Measurements from ENCODE around the gene NELFCD.
"Not testable (repeated sequence)": the region's sequence is repeated elsewhere in the genome, so short reads cannot be mapped to it uniquely, and the experiment has no call there.

The NELFCD gene

DNA sequence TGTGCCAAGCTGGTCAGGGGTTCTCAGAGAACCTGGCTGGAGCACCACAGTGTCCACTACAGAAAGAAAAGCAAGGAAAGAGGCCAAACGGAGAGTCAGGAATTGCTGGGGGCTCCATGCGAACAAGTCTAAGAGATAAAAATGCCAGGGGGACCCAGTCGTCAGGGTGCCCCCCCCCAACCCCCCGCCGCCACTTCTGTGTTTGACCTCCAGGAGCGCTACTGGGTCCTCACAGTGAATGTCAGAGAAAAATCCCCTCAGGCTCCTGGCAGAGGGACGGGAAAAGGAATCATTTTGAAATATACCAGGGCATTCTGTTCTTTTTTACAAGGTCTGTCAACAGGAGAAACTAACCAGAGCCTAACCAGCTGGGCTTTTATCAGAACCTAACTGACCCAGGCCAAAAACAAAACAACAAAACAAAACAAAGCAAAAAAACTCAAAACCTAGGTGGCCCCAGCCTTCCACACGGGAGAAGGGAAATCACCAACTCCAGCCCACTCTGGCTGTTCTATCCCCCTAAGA, 17.9 kb upstream of the NELFCD start:
- peak overlapping the region; percentile 36 for H3K27ac ChIP-seq
- TF ChIP-seq CTCF (IDR thresholded peaks at IDR 0.05): peak; percentile 55
- TF ChIP-seq ZFX (IDR thresholded peaks at IDR 0.05; ENCODE audit: borderline replicate concordance): no peak

GRCh38 chr20:58963922-58964321, 17.1 kb upstream of the NELFCD start:
- H3K27ac ChIP-seq: not testable (repeated sequence)

- TF ChIP-seq ZFX (IDR thresholded peaks at IDR 0.05; ENCODE audit: borderline replicate concordance) (no peak), CTCF (IDR thresholded peaks at IDR 0.05) (no peak)
Observed at GRCh38 chr20:58965270-58966064, 15.6 kb upstream of the NELFCD start.

GRCh38 chr20:58967652-58968429, 13.2 kb upstream of the NELFCD start:
- no peak overlapping the region for H3K27ac ChIP-seq
- TF ChIP-seq CTCF (IDR thresholded peaks at IDR 0.05): no peak
- no peak for TF ChIP-seq ZFX (IDR thresholded peaks at IDR 0.05; ENCODE audit: borderline replicate concordance)

More at GRCh38 chr20:58965270-58966064, 15.6 kb upstream of the NELFCD start:
- H3K27ac ChIP-seq: no peak overlapping the region

- no peak overlapping the region for H3K27ac ChIP-seq
- no peak for TF ChIP-seq ZFX (IDR thresholded peaks at IDR 0.05; ENCODE audit: borderline replicate concordance)
- no peak for TF ChIP-seq CTCF (IDR thresholded peaks at IDR 0.05)
Observed at GRCh38 chr20:58969439-58969838, 11.6 kb upstream of the NELFCD start.

GRCh38 chr20:58970146-58970545, 10.9 kb upstream of the NELFCD start:
- no peak overlapping the region for H3K27ac ChIP-seq
- TF ChIP-seq CTCF (IDR thresholded peaks at IDR 0.05) (no peak), ZFX (IDR thresholded peaks at IDR 0.05; ENCODE audit: borderline replicate concordance) (no peak)

DNA sequence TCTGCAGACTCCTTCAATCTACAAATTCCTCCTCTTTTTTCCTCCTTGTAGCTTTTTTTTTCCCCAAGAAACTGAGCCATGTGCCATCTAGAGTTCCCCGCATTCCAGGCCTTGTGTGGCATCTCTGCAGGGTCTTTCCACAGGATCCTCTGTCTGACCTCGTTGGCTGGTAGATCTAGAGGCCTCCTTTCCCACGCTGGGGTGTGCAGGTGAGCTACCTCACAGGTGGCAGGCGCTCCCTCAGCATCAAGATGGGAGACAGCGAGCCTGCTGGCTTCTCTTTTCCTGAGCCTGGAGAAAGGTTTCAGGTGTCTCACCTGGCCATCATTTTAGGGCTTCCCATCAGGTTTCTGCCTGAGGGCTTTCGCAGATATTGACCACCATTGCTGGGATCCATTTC, 9.6 kb upstream of the NELFCD start:
- no peak overlapping the region for H3K27ac ChIP-seq
- TF ChIP-seq ZFX (IDR thresholded peaks at IDR 0.05; ENCODE audit: borderline replicate concordance) (no peak), CTCF (IDR thresholded peaks at IDR 0.05) (no peak)

Data from 22Rv1 (cell line).